GM21367 (cell line): Measurements from ENCODE around the gene MAML3.

Source experiments
- ATAC-seq: cut with Tn5 transposase; IDR thresholded peaks from one replicate; pipeline ENCODE4 v1.9.1; 2021; ENCODE audit not compliant: unreplicated experiment

MAML3 gene

GRCh38 chr4:139934708-139935195 lies 219.2 kb downstream of the MAML3 start:
- no peak for ATAC-seq

- ATAC-seq = no peak
Observed at GRCh38 chr4:139934057-139934707, 219.8 kb downstream of the MAML3 start.

GRCh38 chr4:139933541-139933940 lies 220.4 kb downstream of the MAML3 start:
- ATAC-seq = no peak

- no peak for ATAC-seq
Observed at GRCh38 chr4:139933104-139933503, 220.9 kb downstream of the MAML3 start.

GRCh38 chr4:139924782-139925181 lies 229.2 kb downstream of the MAML3 start:
- ATAC-seq = no peak

GRCh38 chr4:139922406-139923024 lies 231.5 kb downstream of the MAML3 start:
- no peak for ATAC-seq

- ATAC-seq = no peak
Observed at GRCh38 chr4:139921429-139922184, 232.4 kb downstream of the MAML3 start.

GRCh38 chr4:139920486-139921002 lies 233.4 kb downstream of the MAML3 start:
- ATAC-seq = no peak

- ATAC-seq = no peak
Observed at GRCh38 chr4:139919521-139919920, 234.5 kb downstream of the MAML3 start.

GRCh38 chr4:139919004-139919403 lies 235.0 kb downstream of the MAML3 start:
- ATAC-seq = no peak

GRCh38 chr4:139918591-139918990 lies 235.4 kb downstream of the MAML3 start:
- no peak for ATAC-seq

- no peak for ATAC-seq
Observed at GRCh38 chr4:139917896-139918295, 236.1 kb downstream of the MAML3 start.

GRCh38 chr4:139916041-139916440 lies 237.9 kb downstream of the MAML3 start:
- no peak for ATAC-seq

- ATAC-seq = no peak
Observed at GRCh38 chr4:139915037-139915436, 238.9 kb downstream of the MAML3 start.

GRCh38 chr4:139913995-139914598 lies 239.9 kb downstream of the MAML3 start:
- no peak for ATAC-seq

GRCh38 chr4:139913398-139913990 lies 240.5 kb downstream of the MAML3 start:
- no peak for ATAC-seq

GRCh38 chr4:139912445-139912844 lies 241.5 kb downstream of the MAML3 start:
- no peak for ATAC-seq

- no peak for ATAC-seq
Observed at GRCh38 chr4:139910106-139910505, 243.9 kb downstream of the MAML3 start.

- no peak for ATAC-seq
Observed at GRCh38 chr4:139908636-139909437, 245.1 kb downstream of the MAML3 start.
